OCI-LY3 (cell line): ENCODE measurements around the gene QARS1.

Experiments
- CTCF ChIP-seq: fragments of 200-600, 300-600 bp; sonication (generic); IDR thresholded peaks from 2 replicates; pipeline ENCODE4 v1.5.1; 2014; ENCODE audit warnings: antibody characterized with exemption, low read length, low read depth
- EZH2phosphoT487 ChIP-seq: fragments of 200-600 bp; shearing (Covaris generic); IDR thresholded peaks from 2 replicates; pipeline ENCODE4 v1.6.1; 2018; ENCODE audit warnings: antibody characterized with exemption, mixed run types, low read depth

GRCh38 chr3:49131040-49131439, 26.5 kb upstream of the QARS1 start:
- no peak for TF ChIP-seq CTCF
- TF ChIP-seq EZH2phosphoT487: no peak
